VCaP (cell line): ENCODE measurements around the gene AKAP13.
"Not testable (repeated sequence)": the region's sequence is repeated elsewhere in the genome, so short reads cannot be mapped to it uniquely, and the experiment has no call there.

Experiments used
- H3K27ac ChIP-seq: fragments of 450-650 bp; 2 replicates; pipeline ENCODE4 v1.5.1; 2017
- TF ChIP-seq, protein P1 (sequence below): fragments of 450-650 bp; conservative IDR thresholded peaks from 2 replicates; pipeline ENCODE4 v1.5.1; 2017; ENCODE audit warnings: mild to moderate bottlenecking, moderate library complexity

AKAP13 gene

DNA sequence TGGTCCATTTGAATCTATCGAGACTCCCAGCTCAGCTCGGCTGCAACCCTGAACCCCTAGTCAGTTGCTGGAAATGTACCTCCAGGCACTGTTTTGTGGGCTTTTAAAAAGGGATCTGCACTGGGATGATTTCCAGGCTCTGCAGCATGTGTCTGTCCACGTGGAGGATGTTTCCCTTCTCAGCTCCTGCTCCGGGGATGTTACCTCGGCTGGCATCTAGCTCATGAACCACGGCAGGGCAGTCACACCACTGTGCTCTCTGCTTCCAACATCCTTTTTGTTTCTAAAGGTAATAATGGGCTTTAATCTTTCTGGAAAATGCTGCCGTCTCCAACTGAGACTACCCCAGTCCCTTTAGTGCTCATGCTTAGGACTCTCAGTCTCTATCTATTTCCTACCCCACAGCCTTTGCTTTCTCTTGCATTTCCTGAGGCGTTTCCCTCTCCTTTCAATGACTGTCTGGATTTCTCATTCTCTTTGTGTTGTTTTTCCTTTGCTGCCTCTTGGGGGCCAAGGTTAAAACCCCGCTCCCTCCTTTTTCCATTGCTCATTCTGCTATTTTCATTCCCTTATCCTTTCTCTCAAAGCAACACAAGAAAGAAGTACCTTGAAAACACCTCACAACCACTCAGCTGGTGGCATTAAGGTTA lies 42.9 kb upstream of the AKAP13 start:
- H3K27ac ChIP-seq: no peak overlapping the region
- TF ChIP-seq, protein P1, sequence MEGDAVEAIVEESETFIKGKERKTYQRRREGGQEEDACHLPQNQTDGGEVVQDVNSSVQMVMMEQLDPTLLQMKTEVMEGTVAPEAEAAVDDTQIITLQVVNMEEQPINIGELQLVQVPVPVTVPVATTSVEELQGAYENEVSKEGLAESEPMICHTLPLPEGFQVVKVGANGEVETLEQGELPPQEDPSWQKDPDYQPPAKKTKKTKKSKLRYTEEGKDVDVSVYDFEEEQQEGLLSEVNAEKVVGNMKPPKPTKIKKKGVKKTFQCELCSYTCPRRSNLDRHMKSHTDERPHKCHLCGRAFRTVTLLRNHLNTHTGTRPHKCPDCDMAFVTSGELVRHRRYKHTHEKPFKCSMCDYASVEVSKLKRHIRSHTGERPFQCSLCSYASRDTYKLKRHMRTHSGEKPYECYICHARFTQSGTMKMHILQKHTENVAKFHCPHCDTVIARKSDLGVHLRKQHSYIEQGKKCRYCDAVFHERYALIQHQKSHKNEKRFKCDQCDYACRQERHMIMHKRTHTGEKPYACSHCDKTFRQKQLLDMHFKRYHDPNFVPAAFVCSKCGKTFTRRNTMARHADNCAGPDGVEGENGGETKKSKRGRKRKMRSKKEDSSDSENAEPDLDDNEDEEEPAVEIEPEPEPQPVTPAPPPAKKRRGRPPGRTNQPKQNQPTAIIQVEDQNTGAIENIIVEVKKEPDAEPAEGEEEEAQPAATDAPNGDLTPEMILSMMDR: no peak

DNA sequence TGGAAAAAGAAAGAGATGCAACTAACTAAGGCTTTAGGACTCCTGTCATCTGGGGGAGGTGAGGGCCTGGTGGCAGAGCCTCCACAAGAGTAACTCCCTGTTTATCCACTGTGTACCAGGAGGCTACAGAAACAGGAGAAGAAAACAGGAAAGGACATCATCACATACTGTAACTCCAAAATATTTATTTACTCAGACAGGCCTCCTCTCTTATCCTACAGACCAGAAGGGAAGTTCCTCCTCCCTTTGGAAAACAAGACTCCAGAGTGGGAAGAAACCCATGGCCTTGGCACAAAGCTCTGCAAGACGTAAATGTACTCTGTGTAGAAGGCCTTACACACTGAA lies 40.1 kb upstream of the AKAP13 start:
- H3K27ac ChIP-seq: no peak overlapping the region
- TF ChIP-seq, protein P1: no peak

DNA sequence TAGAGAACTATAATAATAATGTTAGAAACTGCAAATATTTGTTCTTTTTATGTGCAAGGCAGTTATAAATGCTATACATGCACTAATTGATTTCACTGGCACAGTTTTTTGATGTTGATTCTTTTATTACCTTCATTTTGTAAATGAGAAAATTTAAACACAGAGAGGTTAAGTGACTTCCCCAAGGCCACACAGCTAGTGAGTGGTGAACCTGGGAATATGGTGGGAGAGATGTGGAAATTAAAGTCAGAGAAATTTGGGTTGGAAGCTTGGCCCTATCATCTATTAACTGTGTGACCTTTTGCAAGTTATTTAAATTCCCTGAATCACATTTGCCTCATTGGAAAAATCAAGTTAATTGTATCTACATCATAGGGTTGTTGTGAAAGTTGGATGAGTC lies 39.6 kb upstream of the AKAP13 start:
- no peak overlapping the region for H3K27ac ChIP-seq
- TF ChIP-seq, protein P1: no peak

DNA sequence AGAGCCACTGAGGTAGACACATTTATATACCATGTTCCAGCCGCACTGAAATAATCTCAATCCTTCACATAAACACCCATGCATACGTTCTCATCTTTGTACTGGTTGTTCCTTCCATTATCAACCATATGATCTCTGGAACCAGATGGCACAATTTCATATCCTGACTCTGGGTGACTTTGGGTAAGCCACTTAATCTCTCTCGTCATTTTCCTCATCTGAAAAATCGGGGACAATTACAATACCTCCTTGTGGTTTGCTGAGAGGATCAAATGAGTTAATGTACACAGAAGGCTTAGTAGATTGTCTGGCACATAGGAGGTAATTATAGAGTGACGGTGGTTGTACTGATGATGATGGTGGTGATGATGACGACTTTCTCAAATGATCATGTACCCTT lies 38.2 kb upstream of the AKAP13 start:
- H3K27ac ChIP-seq: not testable (repeated sequence)

DNA sequence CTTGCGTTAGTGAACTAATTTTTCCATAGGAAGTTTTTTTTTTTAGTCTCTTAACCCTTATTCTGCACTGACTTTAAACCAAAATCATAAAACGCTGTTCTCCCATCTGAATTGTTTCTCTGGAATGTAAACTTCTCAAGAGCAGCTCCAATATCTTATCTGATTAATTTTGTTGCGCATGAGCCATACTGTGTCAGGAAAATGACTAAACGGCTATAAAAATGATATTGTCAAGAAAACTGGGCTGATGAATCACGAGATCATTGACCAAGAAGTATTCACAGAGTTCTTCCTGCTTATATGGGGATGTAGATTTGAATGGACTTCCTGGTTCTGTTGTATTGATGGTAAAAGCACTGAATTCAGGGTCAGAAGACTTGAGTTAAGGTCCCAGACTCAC lies 37.0 kb upstream of the AKAP13 start:
- H3K27ac ChIP-seq: not testable (repeated sequence)

DNA sequence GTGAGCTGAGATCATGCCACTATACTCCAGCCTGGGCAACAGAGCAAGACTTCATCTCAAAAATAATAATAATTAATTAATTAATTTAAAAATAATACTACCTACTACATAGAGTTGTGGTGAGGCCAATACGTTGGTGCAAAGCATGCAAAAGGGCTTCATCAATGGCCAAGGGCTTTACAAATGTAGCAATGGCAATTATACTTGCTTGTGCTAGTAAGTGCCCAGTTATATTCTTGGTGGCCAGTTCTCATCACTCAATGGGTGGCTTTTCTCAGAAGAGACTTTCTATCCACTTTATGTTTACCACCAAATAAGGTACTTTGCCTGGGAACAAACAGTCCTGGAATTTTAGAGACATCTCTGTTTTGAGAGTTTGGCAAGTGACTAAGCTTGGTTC lies 36.2 kb upstream of the AKAP13 start:
- H3K27ac ChIP-seq: not testable (repeated sequence)

DNA sequence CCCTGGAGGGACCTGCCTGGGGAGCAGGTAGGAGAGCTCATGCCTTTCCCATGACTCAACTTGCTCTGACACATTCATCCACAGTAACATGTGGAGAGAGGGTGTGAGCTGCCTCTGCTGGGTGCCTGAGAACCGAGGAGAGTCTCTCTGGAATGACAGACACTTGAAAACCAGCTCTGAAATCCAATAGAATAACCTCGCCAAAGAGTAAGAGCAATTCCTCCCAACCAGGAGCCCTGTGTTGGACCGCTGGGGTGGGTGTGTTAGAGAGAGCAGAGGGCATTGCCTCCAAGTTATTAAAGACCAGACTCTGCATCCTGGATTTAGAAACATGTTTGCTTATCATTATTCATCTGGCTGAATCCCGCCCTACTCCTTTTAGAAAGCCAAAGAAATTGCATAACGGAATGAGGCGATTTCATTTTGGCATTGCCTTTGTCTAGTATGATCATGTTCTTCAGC lies 35.7 kb upstream of the AKAP13 start:
- H3K27ac ChIP-seq: not testable (repeated sequence)

DNA sequence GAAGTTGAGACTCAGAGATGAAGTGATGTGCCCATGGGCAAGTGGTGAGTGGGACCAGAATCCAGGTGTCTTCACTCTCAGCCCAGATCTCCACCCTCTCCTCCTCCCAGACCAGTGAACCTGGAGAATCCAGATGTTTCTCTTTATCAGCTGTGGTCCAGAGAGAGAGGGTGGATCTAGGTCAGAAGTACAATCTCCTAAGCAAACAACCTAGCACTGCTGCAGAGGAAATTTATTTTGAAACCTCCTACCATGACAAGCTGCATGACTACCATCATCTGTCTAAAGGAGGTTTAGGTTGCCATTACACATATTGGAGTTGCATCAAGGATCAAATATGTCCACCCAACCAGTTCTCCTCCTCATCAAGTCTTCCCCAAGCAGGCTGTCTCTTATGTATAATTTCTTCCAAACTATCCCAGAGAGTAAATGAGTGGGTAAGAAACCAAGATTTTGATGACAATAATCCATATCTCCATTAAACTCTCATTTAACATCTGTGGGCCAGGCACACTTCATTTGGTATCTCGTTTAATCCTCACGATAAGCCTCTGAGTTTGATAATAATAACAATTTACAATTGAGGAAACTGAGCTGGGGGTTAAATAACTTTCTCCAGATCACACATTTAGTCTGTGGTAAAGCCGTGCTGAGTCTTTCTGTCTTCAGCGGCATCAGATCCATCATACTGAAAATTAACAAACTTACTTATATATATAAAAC lies 35.0 kb upstream of the AKAP13 start:
- H3K27ac ChIP-seq: not testable (repeated sequence)

DNA sequence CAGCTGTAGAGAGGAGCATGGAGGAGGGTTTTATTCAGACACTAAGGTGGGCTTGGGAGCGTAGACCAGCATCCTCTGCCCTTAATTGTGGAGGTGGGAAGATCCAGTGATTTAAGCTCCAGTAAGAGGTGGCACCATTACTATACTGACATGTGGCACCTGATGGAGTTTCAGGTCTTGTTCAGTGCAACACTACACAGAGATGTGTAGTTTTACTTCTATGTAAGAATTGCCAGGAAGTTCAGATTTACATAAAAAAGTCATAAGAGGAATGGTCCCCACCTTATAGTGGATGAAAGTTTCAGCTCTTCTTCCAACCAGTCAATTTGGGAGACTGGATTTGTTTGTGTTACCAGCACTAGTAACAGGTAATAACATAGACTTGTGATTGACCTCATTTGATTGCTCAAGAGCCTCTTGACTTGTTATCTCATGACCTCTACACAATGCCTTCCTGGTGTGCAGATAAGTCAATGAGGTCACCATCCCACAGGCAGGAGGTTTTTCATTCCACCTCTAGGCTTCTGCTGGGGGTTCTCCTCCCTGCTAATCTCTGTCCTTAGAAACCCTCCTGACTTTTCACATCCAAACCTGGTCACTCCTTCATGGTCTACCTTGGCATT lies 33.8 kb upstream of the AKAP13 start:
- H3K27ac ChIP-seq: not testable (repeated sequence)

DNA sequence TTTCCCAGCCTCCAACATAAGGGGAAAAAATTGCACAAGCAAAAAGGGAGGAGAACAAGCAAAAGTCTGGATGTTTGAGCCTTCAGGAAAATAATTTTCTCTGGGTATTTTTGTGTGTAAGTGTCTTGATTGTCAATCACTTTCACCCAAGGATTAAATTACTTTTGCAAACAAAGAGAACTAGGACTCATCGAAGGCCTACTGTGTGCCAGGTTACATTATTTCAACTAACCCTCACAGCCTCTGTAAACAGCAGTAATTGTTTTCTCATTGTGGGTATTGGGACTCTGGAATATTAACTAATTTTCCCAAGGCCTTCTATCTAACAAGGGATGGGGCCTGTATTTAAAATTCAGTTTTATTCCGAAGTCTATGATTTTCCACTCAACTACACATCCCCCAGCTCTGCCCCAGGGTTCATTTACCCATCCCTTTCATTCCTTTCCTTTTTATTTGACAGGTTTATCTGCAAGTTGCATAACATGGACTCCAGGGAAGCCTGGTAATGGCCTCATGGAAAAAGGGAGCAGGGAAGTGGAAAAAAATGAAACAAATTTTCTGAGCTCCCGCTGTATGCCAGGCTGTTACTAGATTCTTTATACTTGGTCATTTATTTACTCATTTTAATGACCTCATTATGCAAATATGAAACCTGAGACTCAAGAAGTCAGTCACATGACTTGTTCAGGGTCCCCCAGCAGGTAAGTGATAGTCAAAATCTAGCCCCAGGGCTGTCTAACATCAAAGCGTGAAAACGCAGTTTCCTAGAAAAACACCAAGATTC lies 32.9 kb upstream of the AKAP13 start:
- not testable (repeated sequence) for H3K27ac ChIP-seq

DNA sequence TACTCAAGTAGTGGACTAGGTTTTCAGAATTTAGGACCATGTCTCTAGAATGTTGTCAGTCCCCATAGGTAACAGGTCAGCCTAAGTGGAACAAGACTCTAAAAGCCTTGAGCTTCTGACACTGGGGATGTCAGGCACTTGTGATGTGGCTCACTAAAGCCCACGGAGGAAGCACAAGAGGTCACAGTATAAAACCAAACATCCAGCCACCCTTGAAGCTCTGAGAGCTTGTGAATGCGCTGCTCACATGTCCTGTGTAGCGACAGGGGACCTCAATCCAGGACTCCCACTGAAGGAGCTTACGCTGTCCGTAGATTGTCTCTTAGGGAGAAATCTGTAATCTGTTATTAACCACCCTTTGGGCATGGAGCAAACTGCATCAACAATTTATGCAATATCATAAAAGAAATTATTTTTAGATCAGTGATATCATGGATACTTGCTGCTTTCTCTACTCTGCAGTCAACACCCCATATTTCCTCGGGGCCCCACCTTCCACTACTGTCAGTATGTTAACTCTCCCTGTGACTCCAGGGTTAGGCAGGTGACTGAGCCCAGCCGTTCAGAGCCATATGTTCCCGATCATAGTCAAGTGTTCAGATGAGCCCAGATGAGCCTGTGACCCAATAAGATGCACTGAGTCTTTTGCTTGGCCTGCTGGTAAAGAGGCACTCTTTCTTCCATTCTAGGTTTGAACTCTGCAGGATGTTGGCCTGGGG lies 32.2 kb upstream of the AKAP13 start:
- H3K27ac ChIP-seq: not testable (repeated sequence)

DNA sequence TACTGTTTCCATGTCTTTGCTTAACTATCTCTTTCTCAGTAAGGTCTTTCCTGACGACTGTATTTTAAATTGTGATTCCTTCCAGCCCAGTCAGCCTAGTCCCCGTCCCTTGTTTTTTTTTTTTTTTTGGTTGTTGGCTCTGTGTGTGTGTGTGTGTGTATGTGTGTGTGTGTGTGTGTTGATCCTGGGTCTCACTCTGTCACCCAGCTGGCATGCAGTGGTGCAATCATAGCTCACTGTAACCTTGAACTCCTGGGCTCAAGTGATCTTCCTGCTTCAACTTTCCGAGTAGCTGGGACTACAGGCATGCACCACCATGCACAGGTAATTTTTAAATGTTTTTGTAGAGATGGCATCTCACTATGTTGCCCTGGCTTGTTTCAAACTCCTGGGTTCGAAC lies 31.3 kb upstream of the AKAP13 start:
- H3K27ac ChIP-seq: not testable (repeated sequence)
